Measurements from ENCODE around the gene EDN3. TPM values are rescaled to one million over a fixed set of nuclear protein-coding genes. Genes with fewer than 3 reads are reported as not detected.

The EDN3 gene
- total and polyA plus RNA-seq, 2 of the 8 experiments (the other 6 are each of a cell fraction or from before 2014, with no cell fraction given): 0.17 to 0.38 TPM

DNA sequence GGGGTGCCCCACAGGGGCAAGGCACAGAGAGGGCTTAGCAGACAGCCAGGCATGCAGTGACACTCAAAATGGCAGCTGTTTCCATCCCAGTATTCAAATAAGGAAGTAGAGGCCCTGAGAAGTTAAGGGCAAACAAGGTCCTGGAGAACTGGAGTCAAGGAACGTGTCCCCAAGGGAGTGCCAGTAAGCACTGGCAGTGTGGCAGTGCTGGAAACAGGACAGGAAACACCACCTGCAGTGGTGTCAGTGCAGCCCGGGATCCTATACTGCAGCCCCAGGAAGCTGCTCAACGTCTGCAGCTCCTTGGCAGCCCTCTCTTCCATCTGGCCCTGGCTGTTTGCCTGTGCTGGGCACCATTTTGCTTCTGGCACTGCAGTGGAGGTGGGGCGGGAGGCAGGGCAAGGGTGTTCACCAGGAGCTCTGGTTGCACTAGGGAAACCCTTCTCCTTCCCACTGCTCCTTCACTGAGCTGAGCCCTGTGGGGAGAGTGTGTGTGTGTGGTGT, 56.3 kb downstream of the EDN3 start:
- H2BK5ac ChIP-seq (ENCODE audit: low read depth, low read length): no peak overlapping the region
- H3K9ac ChIP-seq (replicated peaks in 1 of 4; ENCODE audit: extremely low read depth in 1 of 4, low read depth in 3 of 4, low read length in 3 of 4): no peak overlapping the region
- no peak overlapping the region for H3K4me3 ChIP-seq (ENCODE audit: extremely low read depth in 1 of 4, insufficient read depth in 2 of 4, low read depth in 3 of 4, low read length in 4 of 4)
- no peaks in the 10 kb centered on the region for H3K79me1 ChIP-seq (ENCODE audit: low read depth, low read length)
- H4K8ac ChIP-seq (ENCODE audit: extremely low read depth, insufficient read depth, low read length): no peak overlapping the region
- H3K4me2 ChIP-seq (ENCODE audit: insufficient read depth in 1 of 2, low read depth in 2 of 2, low read length in 2 of 2): no peak overlapping the region
- H2BK20ac ChIP-seq (ENCODE audit: low read length): no peak overlapping the region
- no peak overlapping the region for H4K91ac ChIP-seq (replicated peaks; ENCODE audit: insufficient read length, low read length)
- no peak overlapping the region for H3K56ac ChIP-seq (replicated peaks; ENCODE audit: insufficient read length, low read depth, low read length)
- H2BK120ac ChIP-seq (replicated peaks; ENCODE audit: low read depth, low read length): no peak overlapping the region
- H2AFZ ChIP-seq (ENCODE audit: low read length): no peak overlapping the region
- no peaks in the 10 kb centered on the region for H4K20me1 ChIP-seq (replicated peaks in 1 of 2; ENCODE audit: control insufficient read depth in 1 of 2, insufficient read depth in 2 of 2, low read length in 2 of 2)
- no peak overlapping the region for H2BK12ac ChIP-seq (ENCODE audit: low read depth, low read length)
- DNase-seq (ENCODE audit: low read depth in 1 of 2, low spot score in 2 of 2): no peak
- peak overlapping the region; percentile 31; the same call in 1 of the 2 replicates for H2BK15ac ChIP-seq (ENCODE audit: low read length)
- H3K14ac ChIP-seq (ENCODE audit: insufficient read length): no peak overlapping the region
- H3K79me2 ChIP-seq (ENCODE audit: control insufficient read depth in 1 of 2, insufficient read depth in 2 of 2, low read length in 2 of 2): no peaks in the 10 kb centered on the region
- no peaks in the 10 kb centered on the region; the same call in 1 of the 2 replicates for H3K23me2 ChIP-seq (ENCODE audit: low read depth, low read length)
- H3K4ac ChIP-seq (replicated peaks; ENCODE audit: insufficient read length, low read depth, low read length): no peak overlapping the region
- H3K27me3 ChIP-seq (replicated peaks in 1 of 4; ENCODE audit: control insufficient read depth in 3 of 4, extremely low read depth in 1 of 4, insufficient read depth in 3 of 4, low read length in 3 of 4): no peaks in the 10 kb centered on the region
- ChIA-PET CTCF (ENCODE audit: partially characterized antibody) (interaction anchor here (0.8 kb wide), 1 partner anchor 99 kb away, joined by 3 read pairs; no protein-coding TSS in a partner anchor), POLR2A (ENCODE audit: partially characterized antibody) (no interaction called here)
- no peak for FAIRE-seq
- H2AK5ac ChIP-seq (ENCODE audit: low read depth, low read length): no peak overlapping the region
- no peak overlapping the region for H3K27ac ChIP-seq (ENCODE audit: low read depth, low read length)
- H3K23ac ChIP-seq (ENCODE audit: insufficient read length): no peak overlapping the region
- no peaks in the 10 kb centered on the region for H3K9me3 ChIP-seq (ENCODE audit: insufficient read depth in 2 of 2, low read depth in 1 of 2, low read length in 1 of 2)
- WGBS, 2 experiments (ENCODE audit: extremely low coverage in 1 of 2, insufficient coverage in 1 of 2, insufficient read length in 1 of 2, insufficient replicate concordance in 2 of 2, low coverage in 1 of 2, low lambda C conversion rate in 2 of 2, missing lambda C conversion rate in 1 of 2): 75% methylated on average over 4 of the region's 4 CpGs; no CpG with 5 or more reads in 1 of the 2 experiments
- H3K4me1 ChIP-seq (replicated peaks in 1 of 4; ENCODE audit: control insufficient read depth in 3 of 4, insufficient read depth in 4 of 4, low read length in 3 of 4): no peaks in the 10 kb centered on the region
- H3K18ac ChIP-seq (ENCODE audit: extremely low read depth, low read length): no peak overlapping the region
- no peaks in the 10 kb centered on the region for H3K36me3 ChIP-seq (ENCODE audit: control insufficient read depth in 2 of 4, insufficient read depth in 4 of 4, low read length in 3 of 4)
- no peak overlapping the region for H4K5ac ChIP-seq (ENCODE audit: insufficient read length, low read depth, low read length)
- no peak for TF ChIP-seq SAP30 (IDR thresholded peaks at IDR 0.05; ENCODE audit: insufficient read depth, insufficient replicate concordance, low read length)
- no peak for TF ChIP-seq HDAC2 (IDR thresholded peaks at IDR 0.05; ENCODE audit: borderline replicate concordance in 1 of 2, low read depth in 2 of 2, low read length in 2 of 2)
- TF ChIP-seq, protein P1, sequence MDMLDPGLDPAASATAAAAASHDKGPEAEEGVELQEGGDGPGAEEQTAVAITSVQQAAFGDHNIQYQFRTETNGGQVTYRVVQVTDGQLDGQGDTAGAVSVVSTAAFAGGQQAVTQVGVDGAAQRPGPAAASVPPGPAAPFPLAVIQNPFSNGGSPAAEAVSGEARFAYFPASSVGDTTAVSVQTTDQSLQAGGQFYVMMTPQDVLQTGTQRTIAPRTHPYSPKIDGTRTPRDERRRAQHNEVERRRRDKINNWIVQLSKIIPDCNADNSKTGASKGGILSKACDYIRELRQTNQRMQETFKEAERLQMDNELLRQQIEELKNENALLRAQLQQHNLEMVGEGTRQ (IDR thresholded peaks at IDR 0.05; ENCODE audit: low read length): no peak
- TF ChIP-seq SUZ12 (IDR thresholded peaks at IDR 0.05; ENCODE audit: low read length): no peak
- no peak for TF ChIP-seq FOSL1 (IDR thresholded peaks at IDR 0.05; ENCODE audit: insufficient read depth, low read depth, low read length)
- TF ChIP-seq CEBPB (IDR thresholded peaks at IDR 0.05; ENCODE audit: low read depth, low read length): no peak
- TF ChIP-seq SIN3A (conservative IDR thresholded peaks at IDR 0.05 in 1 of 2, IDR thresholded peaks at IDR 0.05 in 1 of 2; ENCODE audit: low read depth in 1 of 2, low read length in 2 of 2): no peak
- no peak for TF ChIP-seq POU5F1 (IDR thresholded peaks at IDR 0.05; ENCODE audit: low read depth, low read length)
- TF ChIP-seq EZH2 (IDR thresholded peaks at IDR 0.05; ENCODE audit: low read depth, low read length, severe bottlenecking): no peak
- no peak for TF ChIP-seq TEAD4 (IDR thresholded peaks at IDR 0.05; ENCODE audit: low read depth, low read length)
- TF ChIP-seq, protein P2, sequence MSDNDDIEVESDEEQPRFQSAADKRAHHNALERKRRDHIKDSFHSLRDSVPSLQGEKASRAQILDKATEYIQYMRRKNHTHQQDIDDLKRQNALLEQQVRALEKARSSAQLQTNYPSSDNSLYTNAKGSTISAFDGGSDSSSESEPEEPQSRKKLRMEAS (IDR thresholded peaks at IDR 0.05): no peak
- TF ChIP-seq TAF7 (optimal IDR thresholded peaks at IDR 0.05; ENCODE audit: borderline replicate concordance, low read depth, low read length): no peak
